GM21723 (cell line): ENCODE measurements around the gene DCAF8.
A peak's percentile ranks its signal among the peaks of the same experiment; 100 is the strongest.

ENCODE experiments used
- ATAC-seq: cut with Tn5 transposase; IDR thresholded peaks from one replicate; pipeline ENCODE4 v1.9.1; 2021; ENCODE audit warnings: mild to moderate bottlenecking, moderate library complexity; ENCODE audit not compliant: unreplicated experiment

Gene DCAF8

GRCh38 chr1:160206036-160206389, 56.3 kb downstream of the DCAF8 start:
- peak; percentile 46 for ATAC-seq

GRCh38 chr1:160205242-160206035, 56.9 kb downstream of the DCAF8 start, which contains the start of gene PEA15:
Gene PEA15, plus strand, starts transcription at chr1:160205384. Its CDS starts 6,161 bp downstream, at chr1:160211545.
- peak; percentile 57 for ATAC-seq

GRCh38 chr1:160204526-160205241, 57.7 kb downstream of the DCAF8 start:
- peak; percentile 62 for ATAC-seq

- no peak for ATAC-seq
Measured at GRCh38 chr1:160200786-160201185, 61.6 kb downstream of the DCAF8 start.

GRCh38 chr1:160197231-160197630, 65.1 kb downstream of the DCAF8 start:
- ATAC-seq: no peak

- no peak for ATAC-seq
Measured at GRCh38 chr1:160196143-160196542, 66.2 kb downstream of the DCAF8 start.

- ATAC-seq: no peak
Measured at GRCh38 chr1:160194737-160195059, 67.7 kb downstream of the DCAF8 start.

GRCh38 chr1:160193832-160194736, 68.3 kb downstream of the DCAF8 start:
- no peak for ATAC-seq

GRCh38 chr1:160193091-160193819, 69.1 kb downstream of the DCAF8 start:
- ATAC-seq: peak; percentile 61

GRCh38 chr1:160192234-160192633, 70.1 kb downstream of the DCAF8 start:
- no peak for ATAC-seq

GRCh38 chr1:160191756-160192155, 70.6 kb downstream of the DCAF8 start:
- no peak for ATAC-seq

- ATAC-seq: no peak
Measured at GRCh38 chr1:160189649-160190625, 72.4 kb downstream of the DCAF8 start, which contains the start of gene CASQ1. Gene CASQ1, plus strand, starts transcription at chr1:160190575. Its CDS starts 177 bp downstream, at chr1:160190752.

- no peak for ATAC-seq
Measured at GRCh38 chr1:160188341-160188740, 74.0 kb downstream of the DCAF8 start.

GRCh38 chr1:160187407-160187806, 74.9 kb downstream of the DCAF8 start:
- ATAC-seq: no peak

GRCh38 chr1:160186729-160187128, 75.6 kb downstream of the DCAF8 start:
- no peak for ATAC-seq

GRCh38 chr1:160186246-160186645, 76.1 kb downstream of the DCAF8 start:
- ATAC-seq: no peak

- no peak for ATAC-seq
Measured at GRCh38 chr1:160179336-160179735, 83.0 kb downstream of the DCAF8 start.

- no peak for ATAC-seq
Measured at GRCh38 chr1:160178731-160179130, 83.6 kb downstream of the DCAF8 start.

- ATAC-seq: no peak
Measured at GRCh38 chr1:160177667-160178066, 84.7 kb downstream of the DCAF8 start.
